NCI-H82 treated with DMSO at 0.1 percent for 48 hours (cell line): ENCODE measurements around the gene SNX6.
"Not testable (repeated sequence)": the region's sequence is repeated elsewhere in the genome, so short reads cannot be mapped to it uniquely, and the experiment has no call there.

ENCODE experiments used
- DNase-seq: peaks from one replicate; lab custom pipeline; 2025; ENCODE audit not compliant: unreplicated experiment; lab: John Stamatoyannopoulos, UW

The SNX6 gene

GRCh38 chr14:34640826-34641225 lies 10.9 kb upstream of the SNX6 start:
- no peak for DNase-seq

GRCh38 chr14:34634360-34634771 lies 4.4 kb upstream of the SNX6 start:
- not testable (repeated sequence) for DNase-seq

- DNase-seq: no peak
Measured at GRCh38 chr14:34633742-34634141, 3.8 kb upstream of the SNX6 start.

GRCh38 chr14:34632411-34632978 lies 2.5 kb upstream of the SNX6 start:
- DNase-seq: no peak

GRCh38 chr14:34629344-34629656 lies 648 bp downstream of the SNX6 start:
- DNase-seq: no peak

- no peak for DNase-seq
Measured at GRCh38 chr14:34628681-34629135, 1.2 kb downstream of the SNX6 start.

- no peak for DNase-seq
Measured at GRCh38 chr14:34623506-34623905, 6.4 kb downstream of the SNX6 start.

- DNase-seq: no peak
Measured at GRCh38 chr14:34620839-34621238, 9.1 kb downstream of the SNX6 start.

GRCh38 chr14:34620115-34620514 lies 9.8 kb downstream of the SNX6 start:
- DNase-seq: no peak

- DNase-seq: no peak
Measured at GRCh38 chr14:34619471-34619870, 10.5 kb downstream of the SNX6 start.

- no peak for DNase-seq
Measured at GRCh38 chr14:34616360-34616759, 13.6 kb downstream of the SNX6 start.

GRCh38 chr14:34615507-34615906 lies 14.4 kb downstream of the SNX6 start:
- no peak for DNase-seq

GRCh38 chr14:34614638-34615037 lies 15.3 kb downstream of the SNX6 start:
- DNase-seq: no peak

GRCh38 chr14:34610101-34610500 lies 19.8 kb downstream of the SNX6 start:
- no peak for DNase-seq

- no peak for DNase-seq
Measured at GRCh38 chr14:34605461-34605860, 24.5 kb downstream of the SNX6 start.

- no peak for DNase-seq
Measured at GRCh38 chr14:34604995-34605394, 25.0 kb downstream of the SNX6 start.

GRCh38 chr14:34596891-34597290 lies 33.1 kb downstream of the SNX6 start:
- DNase-seq: no peak

GRCh38 chr14:34593740-34594375 lies 36.1 kb downstream of the SNX6 start:
- no peak for DNase-seq

GRCh38 chr14:34592623-34593022 lies 37.3 kb downstream of the SNX6 start:
- no peak for DNase-seq

GRCh38 chr14:34583525-34583924 lies 46.4 kb downstream of the SNX6 start:
- DNase-seq: no peak

- DNase-seq: no peak
Measured at GRCh38 chr14:34582117-34582680, 47.7 kb downstream of the SNX6 start.

GRCh38 chr14:34580381-34580780 lies 49.6 kb downstream of the SNX6 start:
- no peak for DNase-seq

- DNase-seq: no peak
Measured at GRCh38 chr14:34571771-34572170, 58.2 kb downstream of the SNX6 start.
